GM21447 (cell line): ENCODE data around the gene HTT.
"Not testable (repeated sequence)": the region's sequence is repeated elsewhere in the genome, so short reads cannot be mapped to it uniquely, and the experiment has no call there.

ENCODE experiments used
- ATAC-seq: cut with Tn5 transposase; IDR thresholded peaks from one replicate; pipeline ENCODE4 v1.9.1; 2021; ENCODE audit not compliant: unreplicated experiment

HTT gene

DNA sequence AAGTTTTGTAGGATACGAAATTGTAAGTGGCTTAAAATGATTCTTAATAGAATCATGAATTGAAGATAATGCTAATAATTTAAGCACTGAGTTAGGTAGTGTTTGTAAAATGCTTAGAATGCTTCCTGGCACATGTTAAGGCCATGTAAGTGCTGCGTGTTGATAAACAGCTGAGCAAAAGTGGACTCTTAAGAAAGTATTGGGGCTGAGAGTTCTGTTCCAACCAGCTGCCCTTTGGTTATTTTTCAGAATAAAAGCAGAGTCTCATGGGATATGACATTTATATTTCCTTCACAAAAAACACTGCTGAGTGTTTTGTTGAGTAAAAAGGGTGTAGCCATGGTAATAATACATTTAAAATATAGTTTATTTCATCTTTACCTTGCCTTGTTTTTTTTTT lies 42.5 kb downstream of the HTT start:
- ATAC-seq: no peak

DNA sequence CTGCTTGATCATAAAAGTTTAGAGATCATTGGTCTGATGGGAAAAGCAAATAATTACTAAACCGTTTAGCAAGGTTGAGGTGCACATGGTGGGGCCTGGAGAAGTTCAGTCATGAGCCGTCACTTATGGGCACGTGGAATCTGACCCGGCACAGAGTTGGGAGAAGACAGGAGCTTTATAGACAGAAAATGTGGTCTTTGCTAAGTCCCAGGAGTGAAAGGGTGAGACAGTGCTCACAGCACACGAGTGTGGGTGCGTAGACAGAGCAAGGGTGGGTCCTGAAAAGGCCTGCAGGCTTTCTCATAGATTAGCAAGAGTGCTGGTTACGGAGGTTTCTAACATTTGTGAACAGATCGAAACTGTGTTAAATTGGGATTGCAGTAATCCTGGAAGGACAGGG lies 43.8 kb downstream of the HTT start:
- ATAC-seq: no peak

DNA sequence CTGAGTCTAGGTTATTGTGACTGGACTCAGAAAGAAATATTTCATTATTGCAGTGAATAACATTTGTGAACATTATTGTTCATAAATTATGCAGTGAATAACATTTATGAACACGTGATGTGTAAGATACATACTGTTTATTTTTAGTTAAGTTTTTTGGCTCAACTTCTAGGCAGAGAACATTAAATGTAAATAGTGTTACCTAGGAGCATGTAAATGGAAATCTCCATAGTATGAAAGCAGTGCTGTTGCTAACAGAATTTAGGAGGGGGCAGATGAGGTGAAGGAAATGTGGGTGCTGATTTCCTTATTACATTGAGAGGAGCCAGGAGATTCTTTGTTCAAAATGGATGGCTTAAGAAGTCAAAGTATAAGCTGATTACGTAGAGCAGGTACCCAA lies 45.0 kb downstream of the HTT start:
- ATAC-seq: no peak

DNA sequence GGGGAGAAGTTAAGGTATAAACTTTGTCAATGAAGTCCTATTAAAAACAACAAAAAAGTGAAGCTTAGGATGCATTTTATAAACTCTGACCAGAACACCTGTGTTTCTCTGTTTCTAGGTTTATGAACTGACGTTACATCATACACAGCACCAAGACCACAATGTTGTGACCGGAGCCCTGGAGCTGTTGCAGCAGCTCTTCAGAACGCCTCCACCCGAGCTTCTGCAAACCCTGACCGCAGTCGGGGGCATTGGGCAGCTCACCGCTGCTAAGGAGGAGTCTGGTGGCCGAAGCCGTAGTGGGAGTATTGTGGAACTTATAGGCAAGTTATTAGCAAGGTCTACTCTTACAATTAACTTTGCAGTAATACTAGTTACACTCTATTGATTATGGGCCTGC lies 46.6 kb downstream of the HTT start:
- ATAC-seq: no peak

DNA sequence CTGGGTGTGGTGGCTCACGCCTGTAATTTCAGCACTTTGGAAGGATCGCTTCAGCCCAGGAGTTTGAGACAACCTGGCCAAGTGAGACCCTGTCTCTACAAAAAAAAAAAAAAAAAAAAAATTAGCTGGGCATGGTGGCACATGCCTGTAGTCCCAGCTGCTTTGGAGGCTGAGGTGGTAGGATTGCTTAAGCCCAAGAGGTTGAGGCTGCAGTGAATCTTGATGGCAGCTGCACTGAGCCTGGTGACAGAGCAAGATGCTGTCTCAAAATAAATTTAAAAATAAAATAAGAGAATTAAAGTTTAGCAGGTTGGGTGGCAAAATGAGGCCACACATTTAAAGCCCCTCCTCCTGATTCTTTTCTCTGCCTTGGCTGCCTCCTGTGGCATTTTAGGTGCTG lies 47.1 kb downstream of the HTT start:
- ATAC-seq: no peak

DNA sequence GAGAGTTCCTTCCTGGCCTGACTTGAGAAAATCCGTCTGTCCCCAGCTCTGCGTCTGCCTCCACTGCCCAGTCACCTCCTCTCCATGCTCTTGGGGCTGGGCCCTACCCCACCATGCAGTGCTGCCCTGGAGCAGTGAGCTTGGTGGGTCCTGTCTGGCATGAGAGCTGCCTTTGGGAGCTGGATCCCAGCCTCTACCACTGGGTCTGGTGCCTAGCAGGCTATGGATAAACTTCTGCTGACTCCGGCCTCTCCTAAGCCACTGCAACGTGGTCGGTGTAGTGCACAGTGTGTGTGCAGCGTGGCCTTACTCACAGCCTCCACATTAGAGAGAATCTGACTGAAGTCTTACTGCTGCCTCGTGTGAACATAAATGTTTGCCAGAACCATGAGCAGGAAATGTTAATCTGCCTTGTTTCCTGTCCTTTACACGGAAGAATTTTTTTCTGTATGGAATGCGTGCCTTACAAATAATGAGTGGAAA lies 47.6 kb downstream of the HTT start:
- no peak for ATAC-seq

DNA sequence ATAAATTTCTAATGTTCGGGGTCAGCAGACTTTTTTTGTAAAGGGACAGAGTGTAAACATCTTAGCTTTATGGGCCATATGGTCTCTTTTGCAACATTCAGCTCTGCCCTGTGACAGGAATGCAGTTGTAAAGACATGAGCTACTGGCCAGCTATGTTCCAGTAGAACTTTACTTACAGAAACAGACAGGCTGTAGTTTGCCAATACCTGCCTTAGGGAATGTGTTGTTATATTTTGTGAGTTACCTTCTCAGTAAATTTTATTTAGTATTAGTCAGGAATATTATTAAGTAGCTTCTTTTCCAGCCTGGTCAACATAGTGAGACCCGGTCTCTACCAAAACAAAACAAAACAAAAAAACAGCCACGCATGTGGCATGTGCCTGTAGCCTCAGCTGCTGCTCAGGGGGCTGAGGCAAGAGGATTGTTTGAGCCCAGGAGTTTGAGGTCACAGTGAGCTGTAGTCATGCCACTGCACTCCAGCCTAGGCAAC lies 48.7 kb downstream of the HTT start:
- no peak for ATAC-seq

DNA sequence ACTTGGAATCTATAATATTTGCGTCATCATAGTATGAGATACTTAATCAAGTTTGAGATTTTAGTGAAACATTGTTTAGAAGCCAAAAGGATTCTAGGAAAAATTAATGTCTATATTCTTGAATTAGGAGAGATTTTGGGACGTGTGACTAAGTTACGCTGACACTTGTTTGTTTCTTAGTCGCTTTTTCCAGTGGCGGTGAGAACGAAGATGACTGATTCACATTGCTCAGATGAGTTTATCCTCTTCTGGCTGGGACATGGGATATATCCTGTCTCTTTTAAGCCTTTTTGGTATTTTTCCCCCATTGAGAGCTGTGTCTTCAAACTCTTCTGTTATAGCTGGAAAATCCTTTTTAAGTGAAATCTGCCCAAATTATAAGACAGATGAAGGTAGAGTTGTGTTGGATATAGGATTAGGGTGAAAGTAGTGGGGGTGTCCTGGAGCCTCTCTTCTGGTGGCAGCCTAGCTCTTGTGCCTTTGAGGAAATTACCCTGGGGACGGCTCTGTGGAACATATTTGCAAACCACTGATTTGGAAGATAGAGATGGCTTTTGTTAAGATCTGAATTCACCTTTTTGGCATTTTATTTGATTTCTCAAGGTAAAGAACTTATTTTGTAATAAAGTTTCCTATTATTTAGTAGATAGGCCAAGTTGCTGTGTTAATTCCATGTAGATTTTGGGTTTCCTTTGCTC lies 49.7 kb downstream of the HTT start:
- ATAC-seq: no peak

DNA sequence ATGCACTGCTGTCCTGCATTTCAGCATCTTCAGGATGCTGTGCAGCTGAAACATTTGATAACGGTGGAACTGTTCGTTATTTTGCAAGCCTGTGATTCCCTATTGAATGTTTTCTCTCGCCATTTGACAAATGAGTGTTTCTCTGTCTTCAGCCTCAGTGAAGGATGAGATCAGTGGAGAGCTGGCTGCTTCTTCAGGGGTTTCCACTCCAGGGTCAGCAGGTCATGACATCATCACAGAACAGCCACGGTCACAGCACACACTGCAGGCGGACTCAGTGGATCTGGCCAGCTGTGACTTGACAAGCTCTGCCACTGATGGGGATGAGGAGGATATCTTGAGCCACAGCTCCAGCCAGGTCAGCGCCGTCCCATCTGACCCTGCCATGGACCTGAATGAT lies 52.6 kb downstream of the HTT start:
- no peak for ATAC-seq

DNA sequence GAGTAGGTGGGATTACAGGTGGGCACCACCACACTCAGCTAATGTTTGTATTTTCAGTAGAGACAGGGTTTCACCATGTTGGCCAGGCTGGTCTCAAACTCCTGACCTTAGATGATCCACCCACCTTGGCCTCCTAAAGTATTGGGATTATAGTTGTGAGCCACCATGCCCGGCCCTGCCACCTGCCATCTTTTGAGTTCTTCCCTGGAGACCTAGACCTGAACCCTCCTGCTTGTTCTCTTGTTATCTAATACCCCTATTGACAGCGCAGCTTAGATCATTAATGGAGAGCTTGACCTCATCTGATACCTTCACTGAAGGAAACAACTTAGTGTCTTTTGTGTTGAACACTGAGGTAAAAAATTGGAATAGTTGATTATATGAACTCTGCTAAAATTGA lies 53.6 kb downstream of the HTT start:
- ATAC-seq: no peak

DNA sequence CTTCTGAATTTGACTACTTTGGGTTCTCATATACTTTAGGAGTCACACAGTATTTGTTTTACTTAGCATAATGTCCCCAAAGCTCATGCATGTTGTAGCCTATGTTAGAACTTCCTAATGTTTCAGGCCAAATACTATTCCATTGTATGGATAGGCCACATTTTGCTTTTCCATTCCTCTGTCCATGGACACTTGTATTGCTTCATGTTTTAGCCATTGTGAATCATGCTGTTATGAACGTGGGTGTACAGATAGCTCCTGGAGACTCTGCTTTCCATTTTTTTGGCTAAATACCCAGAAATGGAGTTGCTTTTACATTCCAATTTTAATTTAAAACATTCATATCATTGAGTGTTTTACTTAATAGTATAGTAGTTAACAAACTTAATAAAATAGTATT lies 54.5 kb downstream of the HTT start:
- ATAC-seq: no peak

DNA sequence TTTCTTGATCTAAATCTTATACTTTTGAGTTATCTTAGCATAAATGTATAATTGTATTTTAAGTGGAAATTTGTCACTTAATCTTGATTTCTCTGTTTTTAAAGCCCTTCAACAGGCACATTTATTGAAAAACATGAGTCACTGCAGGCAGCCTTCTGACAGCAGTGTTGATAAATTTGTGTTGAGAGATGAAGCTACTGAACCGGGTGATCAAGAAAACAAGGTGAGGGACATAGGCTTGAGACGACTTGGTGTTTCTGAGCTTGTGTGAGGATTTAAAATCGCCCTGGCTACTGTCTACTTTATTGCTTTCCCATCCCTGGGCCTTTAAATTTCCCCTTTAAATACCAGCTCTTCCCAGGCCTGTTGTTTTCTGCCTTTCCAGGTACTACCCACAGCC lies 55.7 kb downstream of the HTT start:
- no peak for ATAC-seq

DNA sequence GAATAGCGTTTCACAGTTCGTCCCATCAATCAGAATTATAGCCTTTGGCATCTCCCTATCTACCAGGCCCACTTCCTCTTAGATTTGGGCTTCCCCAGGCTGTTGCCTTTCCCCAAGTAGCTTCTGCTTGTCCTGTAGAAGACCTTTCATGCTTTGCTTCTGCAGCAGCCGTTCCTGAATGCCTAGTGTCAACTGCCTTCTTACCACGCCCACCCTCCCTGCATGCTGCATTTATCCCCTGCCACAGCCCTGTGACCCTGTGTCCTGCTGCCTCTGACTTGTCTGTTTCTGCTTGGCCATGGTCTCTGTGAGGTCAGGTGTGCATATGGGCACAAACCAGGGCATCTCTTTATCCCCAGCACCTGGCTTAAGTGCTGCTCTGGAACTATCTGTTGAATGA lies 56.3 kb downstream of the HTT start:
- no peak for ATAC-seq

DNA sequence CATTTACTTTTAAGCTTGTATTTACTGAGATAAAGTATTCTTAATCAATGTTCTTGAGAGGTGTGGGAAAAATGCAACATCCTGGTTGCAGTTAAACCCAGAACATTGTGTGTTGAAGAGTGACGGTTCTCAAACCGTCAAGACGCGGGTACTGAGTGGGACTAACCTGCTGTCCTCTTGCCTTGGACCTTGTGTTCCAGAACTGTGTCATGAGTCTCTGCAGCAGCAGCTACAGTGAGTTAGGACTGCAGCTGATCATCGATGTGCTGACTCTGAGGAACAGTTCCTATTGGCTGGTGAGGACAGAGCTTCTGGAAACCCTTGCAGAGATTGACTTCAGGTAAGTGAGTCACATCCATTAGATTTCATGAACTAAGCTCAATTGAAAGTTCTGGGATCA lies 59.7 kb downstream of the HTT start:
- no peak for ATAC-seq

DNA sequence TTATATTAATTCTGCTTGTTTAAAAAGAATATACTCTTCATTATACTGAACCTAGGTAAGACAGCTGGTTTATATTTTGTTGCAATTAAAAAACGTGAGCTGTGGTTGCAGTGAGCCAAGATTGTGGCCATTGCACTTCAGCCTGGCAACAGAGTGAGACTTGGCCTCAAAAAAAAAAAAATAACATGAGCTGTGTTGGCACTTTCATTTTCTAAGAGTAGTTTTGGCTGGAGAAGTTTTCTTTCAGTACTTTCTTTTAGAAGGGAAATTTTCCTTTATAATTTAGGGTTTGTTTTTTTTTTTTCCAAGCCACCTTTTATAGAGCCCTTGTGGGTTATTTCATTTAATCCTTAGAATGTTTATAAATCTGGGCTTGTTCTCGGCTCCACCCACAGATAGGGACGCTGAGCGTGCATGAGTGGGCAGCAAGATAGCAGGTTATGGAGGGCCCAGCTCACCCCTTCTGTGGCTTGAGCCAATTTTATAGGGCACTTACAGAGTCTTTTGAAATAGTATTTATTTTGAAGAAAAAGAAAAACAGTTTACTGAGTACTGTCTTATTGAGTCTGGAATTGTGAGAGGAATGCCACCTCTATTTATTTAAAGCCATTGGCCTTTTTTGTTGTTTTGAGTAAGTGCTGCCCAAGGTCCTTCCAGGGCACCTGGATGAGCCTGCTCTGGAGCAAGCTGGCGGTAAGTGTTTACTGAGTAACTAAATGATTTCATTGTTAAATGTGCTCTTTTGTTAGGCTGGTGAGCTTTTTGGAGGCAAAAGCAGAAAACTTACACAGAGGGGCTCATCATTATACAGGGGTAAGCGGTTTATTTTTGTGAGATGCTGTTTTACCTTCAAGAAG lies 60.9 kb downstream of the HTT start:
- ATAC-seq: no peak

DNA sequence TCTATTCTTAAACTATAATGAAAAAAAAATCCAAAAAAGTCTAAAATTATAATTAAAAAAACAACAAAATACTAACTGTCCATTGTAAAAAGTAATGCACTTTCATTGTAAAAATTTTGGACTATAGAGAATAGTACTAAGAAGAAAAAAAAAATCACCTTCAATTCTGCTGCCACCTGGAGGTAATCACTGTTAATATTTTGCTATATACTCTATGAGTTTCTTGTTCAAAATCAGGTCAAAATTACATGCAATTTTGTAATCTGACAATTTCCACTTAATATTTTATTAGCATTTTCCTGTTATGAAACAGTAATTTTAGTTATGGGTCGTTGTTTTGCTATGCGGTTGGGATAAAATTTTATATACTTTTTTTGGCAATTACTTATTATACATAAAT lies 62.0 kb downstream of the HTT start:
- no peak for ATAC-seq

DNA sequence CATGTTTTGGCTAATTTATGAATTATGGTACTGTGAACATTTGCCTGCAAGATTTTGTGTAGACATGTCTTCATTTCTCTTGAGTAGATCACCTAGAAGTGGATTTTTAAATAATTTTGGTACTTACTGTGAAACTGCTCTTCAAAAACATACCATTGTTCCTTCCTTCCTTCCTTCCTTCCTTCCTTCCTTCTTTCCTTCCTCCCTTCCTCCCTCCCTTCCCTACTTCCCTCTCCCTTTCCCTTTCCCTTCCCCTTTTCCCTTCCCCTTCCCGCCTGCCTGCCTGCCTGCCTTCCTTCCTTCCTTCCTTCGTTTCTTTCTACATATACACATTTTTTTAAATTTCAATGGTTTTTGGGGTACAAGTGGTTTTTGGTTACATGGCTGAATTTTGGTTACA lies 63.4 kb downstream of the HTT start:
- ATAC-seq: no peak

DNA sequence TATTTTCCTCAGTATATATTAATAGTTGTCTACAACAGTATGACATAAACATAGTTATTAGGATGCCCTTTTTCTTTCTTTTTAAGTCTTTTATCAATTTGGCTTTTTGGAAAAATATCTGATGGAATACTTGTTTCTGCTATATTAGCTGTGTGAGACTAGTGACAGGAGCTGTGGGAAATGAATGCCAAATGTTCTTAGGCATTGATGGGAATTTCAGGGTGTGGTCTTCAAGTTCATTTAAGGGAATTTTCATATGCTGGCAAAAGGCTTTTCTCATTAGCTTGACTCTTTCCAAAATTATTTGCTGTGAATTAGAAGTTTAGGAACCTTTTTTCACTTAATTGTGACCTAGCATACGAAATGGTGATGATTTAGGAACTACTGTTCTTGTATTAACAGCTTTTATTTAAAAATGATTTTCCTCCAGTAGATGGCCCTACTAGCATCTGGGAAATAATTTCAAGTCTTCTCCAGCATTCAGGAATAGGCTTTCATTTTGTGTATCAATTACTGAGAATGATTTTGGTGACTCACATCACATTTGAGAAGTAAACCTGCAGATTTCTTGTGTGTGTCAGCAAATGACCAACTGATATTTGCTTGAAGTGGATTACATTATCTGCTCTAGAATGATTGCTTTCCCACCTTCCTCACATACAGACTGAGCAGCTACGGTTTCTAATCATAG lies 70.9 kb downstream of the HTT start:
- ATAC-seq: no peak

DNA sequence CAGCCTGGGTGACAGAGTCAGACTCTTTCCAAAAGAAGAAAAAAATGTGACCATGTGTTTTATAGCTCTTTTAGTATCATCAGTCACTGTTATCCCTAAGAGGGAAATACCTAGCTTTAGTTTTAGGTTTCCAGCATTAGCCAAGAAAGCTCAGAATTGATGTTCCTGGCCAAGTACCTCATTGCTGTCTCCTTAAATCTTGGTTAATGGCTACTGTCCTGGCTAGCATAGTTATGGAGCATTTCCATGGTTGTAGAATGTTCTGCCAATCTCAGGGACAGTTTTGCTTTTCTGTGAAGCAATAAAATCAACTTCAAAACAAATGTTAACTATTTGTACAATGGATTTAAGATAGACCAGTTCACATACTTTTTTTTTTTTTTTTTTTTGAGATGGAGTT lies 74.4 kb downstream of the HTT start:
- no peak for ATAC-seq

DNA sequence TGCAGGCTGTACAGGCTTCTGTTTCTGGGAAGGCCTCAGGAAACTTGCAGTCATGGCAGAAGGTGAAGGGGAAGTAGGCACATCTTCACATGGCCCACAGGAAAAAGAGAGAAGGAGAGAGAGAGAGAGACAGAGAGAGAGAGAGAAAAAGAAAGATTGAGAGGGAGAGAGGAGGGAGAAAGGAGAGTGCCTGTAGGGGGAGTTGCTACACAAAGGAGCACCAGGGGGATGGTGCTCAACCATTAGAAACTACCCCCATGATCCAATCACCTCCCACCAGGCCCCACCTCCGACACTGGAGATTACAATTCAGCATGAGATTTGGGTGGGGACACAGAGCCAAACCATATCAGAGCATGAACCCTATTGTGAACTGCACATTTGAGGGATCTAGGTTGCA lies 76.8 kb downstream of the HTT start:
- ATAC-seq: not testable (repeated sequence)

DNA sequence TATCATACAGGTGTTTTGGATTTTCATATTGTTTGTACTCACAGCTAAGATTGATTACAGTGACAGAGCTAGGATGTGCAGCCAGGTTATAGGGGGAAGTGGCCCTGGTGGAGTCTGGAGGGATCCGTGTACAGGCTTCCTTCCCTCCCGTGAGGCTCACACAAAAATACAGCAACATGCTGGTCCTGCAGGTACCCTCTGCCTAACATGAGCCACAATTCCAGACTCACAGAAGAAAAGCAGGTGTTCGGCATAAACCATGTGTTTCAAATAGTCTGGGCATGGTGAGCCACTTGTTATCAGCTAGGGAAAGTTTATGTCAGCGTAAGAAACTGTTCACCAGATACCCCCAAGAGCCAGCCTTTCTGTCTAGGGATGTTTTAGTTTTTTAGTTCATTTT lies 82.9 kb downstream of the HTT start:
- ATAC-seq: no peak

DNA sequence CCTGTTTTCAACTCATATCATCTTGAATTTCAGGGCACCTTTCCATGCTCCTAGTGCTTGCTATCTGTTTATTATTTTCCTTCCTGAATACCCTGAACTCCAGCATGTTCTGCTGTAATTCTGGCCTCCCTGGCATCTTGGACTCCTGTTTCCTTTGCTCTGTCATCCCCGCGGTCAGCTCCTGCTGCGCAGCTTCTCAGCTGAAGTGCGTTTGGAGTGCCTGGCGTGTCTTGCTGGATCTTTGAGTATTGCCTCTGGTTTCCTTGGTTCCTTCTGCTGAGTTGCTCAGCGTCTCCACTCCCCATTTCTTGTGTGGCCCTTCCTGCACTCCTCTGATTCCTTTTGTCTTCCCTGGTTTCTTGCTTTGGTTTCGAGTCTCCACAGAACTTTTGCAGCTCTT lies 84.4 kb downstream of the HTT start:
- no peak for ATAC-seq
